K562 (cell line): ENCODE data around the gene DLGAP1. TPM values are rescaled to one million over a fixed set of nuclear protein-coding genes. Genes with fewer than 3 reads are reported as not detected.

ENCODE experiments used
- DACH1 ChIP-seq: fragments of 450-650 bp; IDR thresholded peaks from 2 replicates; pipeline ENCODE4 v1.6.1; 2018; ENCODE audit not compliant: partially characterized antibody
- KDM1A ChIP-seq, 2 experiments: fragments of 450-650 bp; IDR thresholded peaks; 2 replicates each; pipeline ENCODE4 v1.6.1; 2016; ENCODE audit warnings: mild to moderate bottlenecking in 2 of 2
- MAFK ChIP-seq: IDR thresholded peaks from 2 replicates; pipeline ENCODE4 v1.6.1; 2011; ENCODE audit warnings: low read length, improper control_type of control experiment
- NR2C2 ChIP-seq, 2 experiments: fragments of 200-800 bp in 1 of 2; sonication (Bioruptor generic) in 1 of 2; sonication (generic) in 1 of 2; formaldehyde crosslinking in 1 of 2; IDR thresholded peaks; 2 replicates each; pipeline versions ENCODE4 v1.6.1 to v1.8.0; 2016 to 2022; ENCODE audit warnings: mild to moderate bottlenecking in 1 of 2, missing compliant biosample characterization in 1 of 2, missing genetic modification characterization in 1 of 2, missing genetic modification reagents in 1 of 2
- POLR2A ChIP-seq: fragments of 450-650 bp; conservative IDR thresholded peaks from 2 replicates; pipeline ENCODE4 v1.6.1; 2016
- RERE ChIP-seq: sonication (generic); formaldehyde crosslinking; IDR thresholded peaks from 2 replicates; pipeline ENCODE4 v1.8.0; 2023; ENCODE audit warnings: missing genetic modification reagents, mild to moderate bottlenecking, borderline replicate concordance
- RFX1 ChIP-seq: fragments of 450-650 bp; IDR thresholded peaks from 2 replicates; pipeline ENCODE4 v1.6.1; 2016; ENCODE audit warnings: mild to moderate bottlenecking, moderate library complexity
- RUNX1 ChIP-seq: sonication (generic); IDR thresholded peaks from 2 replicates; pipeline ENCODE4 v1.6.1; 2016; ENCODE audit warnings: antibody characterized with exemption, low read depth
- SAFB2 ChIP-seq: fragments of 200-400 bp; formaldehyde crosslinking; IDR thresholded peaks from 2 replicates; pipeline ENCODE4 v1.6.1; 2018; ENCODE audit warnings: borderline replicate concordance, low read length, low read depth, moderate library complexity; ENCODE audit not compliant: severe bottlenecking
- ZEB2 ChIP-seq: fragments of 450-650 bp; IDR thresholded peaks from 2 replicates; pipeline ENCODE4 v1.6.1; 2016
- ZNF165 ChIP-seq: fragments of 250-450 bp; sonication (Bioruptor Pico); IDR thresholded peaks from 2 replicates; pipeline ENCODE4 v1.4.0; 2020; ENCODE audit warnings: borderline replicate concordance
- ZNF224 ChIP-seq: sonication (generic); formaldehyde crosslinking; IDR thresholded peaks from 2 replicates; pipeline ENCODE4 v1.8.0; 2022; ENCODE audit warnings: mild to moderate bottlenecking, missing genetic modification reagents
- ZNF280B ChIP-seq: fragments of 250-450 bp; sonication (Bioruptor Pico); IDR thresholded peaks from 2 replicates; pipeline ENCODE4 v1.5.1; 2021; ENCODE audit warnings: mild to moderate bottlenecking
- polyA plus RNA-seq, 8 experiments: library from polyadenylated mRNA; depleted of rRNA in 4 of 8; stranded (reverse) in 5 of 8; unstranded in 3 of 8; fragments of >200 nt; fragmentation: Nextera tagmentation in 2 of 8; fragmentation: Illumina TruSeq in 1 of 8; extraction: Ambion mirVana in 2 of 8; extraction: Trizol in 1 of 8; gene quantifications; 2 replicates each; pipeline versions ENCODE4 v1.2.1 to v1.2.3, GENCODE V29; 2011 to 2014; ENCODE audit warnings: inconsistent platforms in 1 of 8, missing spikeins in 1 of 8
- total RNA-seq, 7 experiments: library from RNA; depleted of rRNA in 6 of 7; stranded (reverse); fragments of >200 nt in 6 of 7; fragmentation: Illumina TruSeq in 2 of 7; extraction: Trizol in 2 of 7; gene quantifications; 2 replicates each; pipeline versions ENCODE4 v1.2.1 to v1.2.3, GENCODE V29; 2011 to 2021; ENCODE audit warnings: low replicate concordance in 1 of 7
- TF ChIP-seq, protein P1 (sequence below), 3 experiments: IDR thresholded peaks in 2 of 3; conservative IDR thresholded peaks in 1 of 3; 2 replicates each; pipeline ENCODE4 v1.5.1; 2011 to 2012; ENCODE audit warnings: low read length in 3 of 3, mild to moderate bottlenecking in 3 of 3, control low read depth in 2 of 3, improper control_type of control experiment in 1 of 3, inconsistent platforms in 1 of 3, low read depth in 1 of 3, mixed read lengths in 1 of 3, moderate library complexity in 1 of 3; ENCODE audit not compliant: insufficient read depth in 2 of 3
- TF ChIP-seq, protein P2 (sequence below): fragments of 450-650 bp; IDR thresholded peaks from 2 replicates; pipeline ENCODE4 v1.7.1; 2018; ENCODE audit warnings: mild to moderate bottlenecking, low read depth; ENCODE audit not compliant: partially characterized antibody

DLGAP1 gene
- total and polyA plus RNA-seq, 9 of the 15 experiments (the other 6 are each of a cell fraction or from before 2014, with no cell fraction given), result 0.04 to 0.22 (median 0.08) TPM

DNA sequence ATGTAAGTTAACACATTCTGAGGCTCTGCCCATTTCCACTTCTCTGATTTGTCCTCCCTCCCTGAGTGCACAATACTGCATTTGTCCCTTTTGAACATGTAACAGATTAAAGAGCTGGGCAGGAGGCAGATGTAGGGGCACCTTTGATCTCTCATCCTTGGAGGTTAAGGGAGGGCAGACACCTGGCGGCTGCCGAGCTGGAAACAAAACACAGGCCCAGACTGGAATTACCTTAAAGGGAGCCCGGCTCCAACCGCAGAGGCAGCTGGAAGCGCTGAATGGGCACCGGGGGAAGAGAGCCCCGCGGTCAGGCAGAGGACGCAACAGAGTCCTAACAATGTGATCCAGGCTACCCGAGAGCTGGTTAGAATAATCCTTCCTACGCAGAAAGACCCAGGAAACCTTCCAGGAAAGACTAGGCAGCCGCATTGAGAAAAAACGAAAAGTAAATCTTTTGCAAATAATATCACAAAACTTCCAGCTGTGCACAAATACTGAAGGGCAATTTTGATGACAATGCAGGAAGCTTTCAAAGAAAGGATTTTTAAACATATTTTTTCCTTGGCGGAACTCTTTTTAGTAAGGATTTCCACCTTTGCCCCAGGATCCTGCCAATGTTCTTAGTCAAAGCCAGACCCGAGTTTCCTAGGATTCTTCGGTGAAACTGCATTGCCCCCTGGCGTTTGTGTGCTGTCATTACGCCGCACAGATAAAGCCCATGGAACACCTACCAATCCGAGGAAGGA is 789.2 kb downstream of the DLGAP1 start (continued):
- no peak for TF ChIP-seq RERE
- TF ChIP-seq ZNF224 (CRISPR knock-in tag), result no peak
- no peak for TF ChIP-seq NR2C2 (CRISPR knock-in tag; IDR thresholded peaks at IDR 0.05)
- peak; percentile 79 for TF ChIP-seq NR2C2 (tag; IDR thresholded peaks at IDR 0.05)
- TF ChIP-seq MAFK, result peak; percentile 43; the same call in 1 of the 2 replicates
- no peak for TF ChIP-seq DACH1
- TF ChIP-seq RUNX1, result no peak
- no peak for TF ChIP-seq ZNF165 (CRISPR knock-in tag)
- TF ChIP-seq, protein P1, sequence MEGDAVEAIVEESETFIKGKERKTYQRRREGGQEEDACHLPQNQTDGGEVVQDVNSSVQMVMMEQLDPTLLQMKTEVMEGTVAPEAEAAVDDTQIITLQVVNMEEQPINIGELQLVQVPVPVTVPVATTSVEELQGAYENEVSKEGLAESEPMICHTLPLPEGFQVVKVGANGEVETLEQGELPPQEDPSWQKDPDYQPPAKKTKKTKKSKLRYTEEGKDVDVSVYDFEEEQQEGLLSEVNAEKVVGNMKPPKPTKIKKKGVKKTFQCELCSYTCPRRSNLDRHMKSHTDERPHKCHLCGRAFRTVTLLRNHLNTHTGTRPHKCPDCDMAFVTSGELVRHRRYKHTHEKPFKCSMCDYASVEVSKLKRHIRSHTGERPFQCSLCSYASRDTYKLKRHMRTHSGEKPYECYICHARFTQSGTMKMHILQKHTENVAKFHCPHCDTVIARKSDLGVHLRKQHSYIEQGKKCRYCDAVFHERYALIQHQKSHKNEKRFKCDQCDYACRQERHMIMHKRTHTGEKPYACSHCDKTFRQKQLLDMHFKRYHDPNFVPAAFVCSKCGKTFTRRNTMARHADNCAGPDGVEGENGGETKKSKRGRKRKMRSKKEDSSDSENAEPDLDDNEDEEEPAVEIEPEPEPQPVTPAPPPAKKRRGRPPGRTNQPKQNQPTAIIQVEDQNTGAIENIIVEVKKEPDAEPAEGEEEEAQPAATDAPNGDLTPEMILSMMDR (IDR thresholded peaks at IDR 0.05 in 2 of 3, conservative IDR thresholded peaks at IDR 0.05 in 1 of 3; ENCODE audit: insufficient read depth in 2 of 3, low read depth in 1 of 3, low read length in 3 of 3), result peak; percentile 91 to 98 (median 98)
- peak; percentile 28; the same call in 1 of the 2 replicates for TF ChIP-seq ZEB2
- TF ChIP-seq, protein P2, sequence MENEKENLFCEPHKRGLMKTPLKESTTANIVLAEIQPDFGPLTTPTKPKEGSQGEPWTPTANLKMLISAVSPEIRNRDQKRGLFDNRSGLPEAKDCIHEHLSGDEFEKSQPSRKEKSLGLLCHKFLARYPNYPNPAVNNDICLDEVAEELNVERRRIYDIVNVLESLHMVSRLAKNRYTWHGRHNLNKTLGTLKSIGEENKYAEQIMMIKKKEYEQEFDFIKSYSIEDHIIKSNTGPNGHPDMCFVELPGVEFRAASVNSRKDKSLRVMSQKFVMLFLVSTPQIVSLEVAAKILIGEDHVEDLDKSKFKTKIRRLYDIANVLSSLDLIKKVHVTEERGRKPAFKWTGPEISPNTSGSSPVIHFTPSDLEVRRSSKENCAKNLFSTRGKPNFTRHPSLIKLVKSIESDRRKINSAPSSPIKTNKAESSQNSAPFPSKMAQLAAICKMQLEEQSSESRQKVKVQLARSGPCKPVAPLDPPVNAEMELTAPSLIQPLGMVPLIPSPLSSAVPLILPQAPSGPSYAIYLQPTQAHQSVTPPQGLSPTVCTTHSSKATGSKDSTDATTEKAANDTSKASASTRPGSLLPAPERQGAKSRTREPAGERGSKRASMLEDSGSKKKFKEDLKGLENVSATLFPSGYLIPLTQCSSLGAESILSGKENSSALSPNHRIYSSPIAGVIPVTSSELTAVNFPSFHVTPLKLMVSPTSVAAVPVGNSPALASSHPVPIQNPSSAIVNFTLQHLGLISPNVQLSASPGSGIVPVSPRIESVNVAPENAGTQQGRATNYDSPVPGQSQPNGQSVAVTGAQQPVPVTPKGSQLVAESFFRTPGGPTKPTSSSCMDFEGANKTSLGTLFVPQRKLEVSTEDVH, result no peak
- no peak for TF ChIP-seq SAFB2
- TF ChIP-seq POLR2A, result no peak
- TF ChIP-seq KDM1A (IDR thresholded peaks at IDR 0.05), result no peak
- TF ChIP-seq ZNF280B (CRISPR knock-in tag), result no peak
- TF ChIP-seq RFX1, result no peak
